A673 (cell line): ENCODE measurements around the gene SMARCA4.

Experiments
- EZH2 ChIP-seq: fragments of 200-600 bp; sonication (generic); IDR thresholded peaks from 2 replicates; pipeline ENCODE4 v1.6.1; 2017; ENCODE audit warnings: borderline replicate concordance, low read depth, mild to moderate bottlenecking, mixed read lengths, antibody characterized with exemption, low read length; ENCODE audit not compliant: poor library complexity, severe bottlenecking
- TF ChIP-seq, protein P1 (sequence below): fragments of 300-800, 200-600 bp; sonication (generic); conservative IDR thresholded peaks from 2 replicates; pipeline ENCODE4 v1.5.1; 2017; ENCODE audit warnings: low read depth, mild to moderate bottlenecking, antibody characterized with exemption, low read length, moderate library complexity, mixed read lengths

DNA sequence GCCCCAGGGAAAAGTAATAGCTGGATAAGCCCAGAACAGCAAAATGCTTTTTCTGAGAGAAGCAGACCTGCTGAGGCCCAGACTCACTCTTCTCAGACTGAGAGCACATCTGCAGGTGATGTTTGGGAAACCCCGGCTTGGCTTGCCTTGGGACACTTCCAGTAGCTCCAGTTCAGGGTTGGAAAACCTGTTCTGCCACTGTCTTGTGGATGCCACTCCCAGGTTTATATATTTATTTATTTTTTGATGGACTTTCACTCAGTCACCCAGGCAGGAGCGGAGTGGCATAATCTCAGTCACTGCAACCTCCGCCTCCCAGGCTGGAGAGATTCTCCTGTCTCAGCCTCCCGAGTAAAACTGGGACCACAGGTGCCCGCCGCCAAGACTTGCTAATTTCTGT, 8.0 kb upstream of the SMARCA4 start:
- TF ChIP-seq, protein P1, sequence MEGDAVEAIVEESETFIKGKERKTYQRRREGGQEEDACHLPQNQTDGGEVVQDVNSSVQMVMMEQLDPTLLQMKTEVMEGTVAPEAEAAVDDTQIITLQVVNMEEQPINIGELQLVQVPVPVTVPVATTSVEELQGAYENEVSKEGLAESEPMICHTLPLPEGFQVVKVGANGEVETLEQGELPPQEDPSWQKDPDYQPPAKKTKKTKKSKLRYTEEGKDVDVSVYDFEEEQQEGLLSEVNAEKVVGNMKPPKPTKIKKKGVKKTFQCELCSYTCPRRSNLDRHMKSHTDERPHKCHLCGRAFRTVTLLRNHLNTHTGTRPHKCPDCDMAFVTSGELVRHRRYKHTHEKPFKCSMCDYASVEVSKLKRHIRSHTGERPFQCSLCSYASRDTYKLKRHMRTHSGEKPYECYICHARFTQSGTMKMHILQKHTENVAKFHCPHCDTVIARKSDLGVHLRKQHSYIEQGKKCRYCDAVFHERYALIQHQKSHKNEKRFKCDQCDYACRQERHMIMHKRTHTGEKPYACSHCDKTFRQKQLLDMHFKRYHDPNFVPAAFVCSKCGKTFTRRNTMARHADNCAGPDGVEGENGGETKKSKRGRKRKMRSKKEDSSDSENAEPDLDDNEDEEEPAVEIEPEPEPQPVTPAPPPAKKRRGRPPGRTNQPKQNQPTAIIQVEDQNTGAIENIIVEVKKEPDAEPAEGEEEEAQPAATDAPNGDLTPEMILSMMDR = no peak
- TF ChIP-seq EZH2 = no peak
